ENCODE data around the gene DNAJC8. TPM values are rescaled to one million over a fixed set of nuclear protein-coding genes. Genes with fewer than 3 reads are reported as not detected.

Gene DNAJC8
- total and polyA plus RNA-seq, 10 of the 15 experiments (the other 5 are each of a cell fraction or from before 2014, with no cell fraction given), result 91.2 to 296 (median 152) TPM

DNA sequence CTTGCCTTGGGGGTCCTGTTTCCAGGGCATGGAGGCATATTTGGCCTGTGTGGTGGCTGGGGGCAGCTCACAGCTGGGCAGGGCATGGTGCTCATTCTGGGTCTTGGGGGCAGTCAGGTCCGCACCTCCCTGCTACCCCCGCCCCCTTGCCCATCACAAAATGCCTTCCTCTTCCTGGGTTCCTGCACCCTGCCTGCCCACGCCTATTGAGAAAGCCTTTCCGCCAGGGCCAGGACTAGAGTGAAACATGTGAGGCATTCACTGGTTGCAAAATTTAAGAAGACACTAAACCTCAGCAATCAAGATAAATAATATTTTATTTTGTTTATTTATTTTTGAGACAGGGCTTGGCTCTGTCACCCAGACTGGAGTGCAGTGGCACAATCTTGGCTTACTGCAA lies 76.0 kb downstream of the DNAJC8 start:
- RAD21 ChIA-PET (ENCODE audit: unreplicated experiment), result interaction anchor here (1.0 to 1.1 kb wide), 2 partner anchors 9 to 15 kb away, joined by 3 to 5 read pairs; no protein-coding TSS in a partner anchor
- H4K20me1 ChIP-seq (ENCODE audit: control insufficient read depth, insufficient read depth), result no peaks in the 10 kb centered on the region
- WGBS (ENCODE audit: insufficient coverage, insufficient replicate concordance, low lambda C conversion rate, missing lambda C conversion rate), result 100% methylated on average over 4 of the region's 4 CpGs
- no peak for TF ChIP-seq EP300 (IDR thresholded peaks at IDR 0.05; ENCODE audit: borderline replicate concordance in 1 of 2, control insufficient read depth in 1 of 2, low read depth in 2 of 2, low read length in 2 of 2)
- TF ChIP-seq RB1 (IDR thresholded peaks at IDR 0.05; ENCODE audit: borderline replicate concordance), result no peak
- TF ChIP-seq YBX1 (IDR thresholded peaks at IDR 0.05), result no peak
- TF ChIP-seq, protein P1, sequence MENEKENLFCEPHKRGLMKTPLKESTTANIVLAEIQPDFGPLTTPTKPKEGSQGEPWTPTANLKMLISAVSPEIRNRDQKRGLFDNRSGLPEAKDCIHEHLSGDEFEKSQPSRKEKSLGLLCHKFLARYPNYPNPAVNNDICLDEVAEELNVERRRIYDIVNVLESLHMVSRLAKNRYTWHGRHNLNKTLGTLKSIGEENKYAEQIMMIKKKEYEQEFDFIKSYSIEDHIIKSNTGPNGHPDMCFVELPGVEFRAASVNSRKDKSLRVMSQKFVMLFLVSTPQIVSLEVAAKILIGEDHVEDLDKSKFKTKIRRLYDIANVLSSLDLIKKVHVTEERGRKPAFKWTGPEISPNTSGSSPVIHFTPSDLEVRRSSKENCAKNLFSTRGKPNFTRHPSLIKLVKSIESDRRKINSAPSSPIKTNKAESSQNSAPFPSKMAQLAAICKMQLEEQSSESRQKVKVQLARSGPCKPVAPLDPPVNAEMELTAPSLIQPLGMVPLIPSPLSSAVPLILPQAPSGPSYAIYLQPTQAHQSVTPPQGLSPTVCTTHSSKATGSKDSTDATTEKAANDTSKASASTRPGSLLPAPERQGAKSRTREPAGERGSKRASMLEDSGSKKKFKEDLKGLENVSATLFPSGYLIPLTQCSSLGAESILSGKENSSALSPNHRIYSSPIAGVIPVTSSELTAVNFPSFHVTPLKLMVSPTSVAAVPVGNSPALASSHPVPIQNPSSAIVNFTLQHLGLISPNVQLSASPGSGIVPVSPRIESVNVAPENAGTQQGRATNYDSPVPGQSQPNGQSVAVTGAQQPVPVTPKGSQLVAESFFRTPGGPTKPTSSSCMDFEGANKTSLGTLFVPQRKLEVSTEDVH (IDR thresholded peaks at IDR 0.05; ENCODE audit: low read depth, partially characterized antibody), result no peak
- TF ChIP-seq MAX (IDR thresholded peaks at IDR 0.05; ENCODE audit: low read depth, low read length), result no peak
- TF ChIP-seq POLR2A (IDR thresholded peaks at IDR 0.05; ENCODE audit: low read depth, low read length), result no peak
- TF ChIP-seq TCF12 (IDR thresholded peaks at IDR 0.05; ENCODE audit: low read depth, low read length), result no peak
- TF ChIP-seq, protein P2, sequence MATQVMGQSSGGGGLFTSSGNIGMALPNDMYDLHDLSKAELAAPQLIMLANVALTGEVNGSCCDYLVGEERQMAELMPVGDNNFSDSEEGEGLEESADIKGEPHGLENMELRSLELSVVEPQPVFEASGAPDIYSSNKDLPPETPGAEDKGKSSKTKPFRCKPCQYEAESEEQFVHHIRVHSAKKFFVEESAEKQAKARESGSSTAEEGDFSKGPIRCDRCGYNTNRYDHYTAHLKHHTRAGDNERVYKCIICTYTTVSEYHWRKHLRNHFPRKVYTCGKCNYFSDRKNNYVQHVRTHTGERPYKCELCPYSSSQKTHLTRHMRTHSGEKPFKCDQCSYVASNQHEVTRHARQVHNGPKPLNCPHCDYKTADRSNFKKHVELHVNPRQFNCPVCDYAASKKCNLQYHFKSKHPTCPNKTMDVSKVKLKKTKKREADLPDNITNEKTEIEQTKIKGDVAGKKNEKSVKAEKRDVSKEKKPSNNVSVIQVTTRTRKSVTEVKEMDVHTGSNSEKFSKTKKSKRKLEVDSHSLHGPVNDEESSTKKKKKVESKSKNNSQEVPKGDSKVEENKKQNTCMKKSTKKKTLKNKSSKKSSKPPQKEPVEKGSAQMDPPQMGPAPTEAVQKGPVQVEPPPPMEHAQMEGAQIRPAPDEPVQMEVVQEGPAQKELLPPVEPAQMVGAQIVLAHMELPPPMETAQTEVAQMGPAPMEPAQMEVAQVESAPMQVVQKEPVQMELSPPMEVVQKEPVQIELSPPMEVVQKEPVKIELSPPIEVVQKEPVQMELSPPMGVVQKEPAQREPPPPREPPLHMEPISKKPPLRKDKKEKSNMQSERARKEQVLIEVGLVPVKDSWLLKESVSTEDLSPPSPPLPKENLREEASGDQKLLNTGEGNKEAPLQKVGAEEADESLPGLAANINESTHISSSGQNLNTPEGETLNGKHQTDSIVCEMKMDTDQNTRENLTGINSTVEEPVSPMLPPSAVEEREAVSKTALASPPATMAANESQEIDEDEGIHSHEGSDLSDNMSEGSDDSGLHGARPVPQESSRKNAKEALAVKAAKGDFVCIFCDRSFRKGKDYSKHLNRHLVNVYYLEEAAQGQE (IDR thresholded peaks at IDR 0.05; ENCODE audit: low read depth, low read length), result no peak
- no peak for TF ChIP-seq IKZF2 (IDR thresholded peaks at IDR 0.05)
- TF ChIP-seq ZBTB11 (CRISPR knock-in tag; IDR thresholded peaks at IDR 0.05), result no peak
- no peak for TF ChIP-seq RELA (IDR thresholded peaks at IDR 0.05; ENCODE audit: borderline replicate concordance, partially characterized antibody)
- TF ChIP-seq ZZZ3 (IDR thresholded peaks at IDR 0.05; ENCODE audit: control insufficient read depth, insufficient read length, low read depth), result no peak
- TF ChIP-seq SIN3A (IDR thresholded peaks at IDR 0.05; ENCODE audit: low read depth, low read length), result no peak
- TF ChIP-seq BACH1 (IDR thresholded peaks at IDR 0.05; ENCODE audit: borderline replicate concordance), result no peak
- TF ChIP-seq ZNF384 (IDR thresholded peaks at IDR 0.05; ENCODE audit: borderline replicate concordance, low read depth, low read length), result no peak

More for the DNA sequence above, 76.0 kb downstream of the DNAJC8 start:
- Histone ChIP-seq H3K79me2 (ENCODE audit: control insufficient read depth, insufficient read depth, low read length) (no peaks in the 10 kb centered on the region), H3K27me3 (replicated peaks in 1 of 2; ENCODE audit: control insufficient read depth in 2 of 2, insufficient read depth in 2 of 2, low read length in 1 of 2) (no peaks in the 10 kb centered on the region), H3K4me3 (no peak overlapping the region), H3K9me3 (replicated peaks; ENCODE audit: control insufficient read depth, insufficient read depth, low read length) (no peaks in the 10 kb centered on the region), H3K4me1 (ENCODE audit: control insufficient read depth, insufficient read depth, low read length) (no peaks in the 10 kb centered on the region), H3K27ac (ENCODE audit: control insufficient read depth, insufficient read depth) (no peak overlapping the region), H3K36me3 (ENCODE audit: control insufficient read depth in 2 of 2, insufficient read depth in 2 of 2, low read length in 1 of 2) (peaks cover 0 to 12% of the 10 kb centered on the region in 2 experiments; a peak in 2 of 4 replicates), H3K4me2 (ENCODE audit: control insufficient read depth, insufficient read depth) (no peak overlapping the region), H2AFZ (ENCODE audit: control insufficient read depth, low read depth, low read length) (no peak overlapping the region), H3K9ac (ENCODE audit: control insufficient read depth, insufficient read depth, low read length) (no peak overlapping the region)
- ChIA-PET SMC1A (ENCODE audit: uncharacterized antibody, unreplicated experiment) (interaction anchor here (1.0 to 1.4 kb wide), 4 partner anchors 9 to 39 kb away, joined by 3 to 4 read pairs (median 3); no protein-coding TSS in a partner anchor), CTCF (interaction anchor here (0.7 to 1.3 kb wide), 5 partner anchors 17 to 100 kb away, joined by 3 to 4 read pairs (median 3); no protein-coding TSS in a partner anchor), POLR2A (interaction anchor here (0.5 to 1.9 kb wide), 2 partner anchors 8 to 53 kb away, joined by 3 to 4 read pairs; no protein-coding TSS in a partner anchor)
- intact Hi-C loops (cut with micrococcal nuclease; ENCODE audit: unreplicated experiment), result no loop called here
- BruUV-seq (replicated peaks), result no TSS peak
- no peak for DNase-seq (ENCODE audit: low read depth, low spot score)
- no peak for FAIRE-seq
- ATAC-seq, result no peak
- in situ Hi-C loops (cut with MboI), result no loop called here

Data from GM12878 (cell line).